Measurements from ENCODE around the gene DUOX1. TPM values are rescaled to one million over a fixed set of nuclear protein-coding genes. Genes with fewer than 3 reads are reported as not detected.

DUOX1 gene
- polyA plus RNA-seq, 1 of the 3 experiments (the other 2 are of a cell fraction): not detected

DNA sequence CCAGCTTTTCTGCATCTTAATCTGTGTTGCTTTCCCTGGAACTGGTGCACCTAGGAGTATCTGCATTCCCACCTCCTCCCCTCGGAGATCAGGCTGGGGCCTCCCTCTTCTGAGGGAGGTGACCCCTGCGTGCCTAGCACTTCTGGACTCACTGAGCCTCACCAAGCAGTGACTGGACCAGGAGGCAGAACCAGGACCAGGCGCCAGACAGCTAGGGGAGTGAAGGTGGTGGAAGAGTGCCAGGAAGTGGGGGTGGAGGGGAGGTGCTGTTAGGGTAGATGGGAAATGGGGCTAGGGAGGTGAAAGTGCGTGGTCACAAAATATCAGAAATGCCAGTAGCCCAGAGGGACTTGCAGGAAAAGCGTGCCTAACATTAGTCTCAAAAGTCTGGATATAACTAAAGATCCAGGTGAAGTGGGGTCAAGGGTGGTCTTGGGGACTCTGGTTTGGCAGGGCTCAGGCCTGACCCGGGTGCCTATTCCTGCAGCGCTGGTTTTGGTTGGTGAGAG is 14.4 kb upstream of the DUOX1 start (continued):
- TF ChIP-seq, protein P1, sequence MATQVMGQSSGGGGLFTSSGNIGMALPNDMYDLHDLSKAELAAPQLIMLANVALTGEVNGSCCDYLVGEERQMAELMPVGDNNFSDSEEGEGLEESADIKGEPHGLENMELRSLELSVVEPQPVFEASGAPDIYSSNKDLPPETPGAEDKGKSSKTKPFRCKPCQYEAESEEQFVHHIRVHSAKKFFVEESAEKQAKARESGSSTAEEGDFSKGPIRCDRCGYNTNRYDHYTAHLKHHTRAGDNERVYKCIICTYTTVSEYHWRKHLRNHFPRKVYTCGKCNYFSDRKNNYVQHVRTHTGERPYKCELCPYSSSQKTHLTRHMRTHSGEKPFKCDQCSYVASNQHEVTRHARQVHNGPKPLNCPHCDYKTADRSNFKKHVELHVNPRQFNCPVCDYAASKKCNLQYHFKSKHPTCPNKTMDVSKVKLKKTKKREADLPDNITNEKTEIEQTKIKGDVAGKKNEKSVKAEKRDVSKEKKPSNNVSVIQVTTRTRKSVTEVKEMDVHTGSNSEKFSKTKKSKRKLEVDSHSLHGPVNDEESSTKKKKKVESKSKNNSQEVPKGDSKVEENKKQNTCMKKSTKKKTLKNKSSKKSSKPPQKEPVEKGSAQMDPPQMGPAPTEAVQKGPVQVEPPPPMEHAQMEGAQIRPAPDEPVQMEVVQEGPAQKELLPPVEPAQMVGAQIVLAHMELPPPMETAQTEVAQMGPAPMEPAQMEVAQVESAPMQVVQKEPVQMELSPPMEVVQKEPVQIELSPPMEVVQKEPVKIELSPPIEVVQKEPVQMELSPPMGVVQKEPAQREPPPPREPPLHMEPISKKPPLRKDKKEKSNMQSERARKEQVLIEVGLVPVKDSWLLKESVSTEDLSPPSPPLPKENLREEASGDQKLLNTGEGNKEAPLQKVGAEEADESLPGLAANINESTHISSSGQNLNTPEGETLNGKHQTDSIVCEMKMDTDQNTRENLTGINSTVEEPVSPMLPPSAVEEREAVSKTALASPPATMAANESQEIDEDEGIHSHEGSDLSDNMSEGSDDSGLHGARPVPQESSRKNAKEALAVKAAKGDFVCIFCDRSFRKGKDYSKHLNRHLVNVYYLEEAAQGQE (IDR thresholded peaks at IDR 0.05; ENCODE audit: low read depth, low read length): no peak

DNA sequence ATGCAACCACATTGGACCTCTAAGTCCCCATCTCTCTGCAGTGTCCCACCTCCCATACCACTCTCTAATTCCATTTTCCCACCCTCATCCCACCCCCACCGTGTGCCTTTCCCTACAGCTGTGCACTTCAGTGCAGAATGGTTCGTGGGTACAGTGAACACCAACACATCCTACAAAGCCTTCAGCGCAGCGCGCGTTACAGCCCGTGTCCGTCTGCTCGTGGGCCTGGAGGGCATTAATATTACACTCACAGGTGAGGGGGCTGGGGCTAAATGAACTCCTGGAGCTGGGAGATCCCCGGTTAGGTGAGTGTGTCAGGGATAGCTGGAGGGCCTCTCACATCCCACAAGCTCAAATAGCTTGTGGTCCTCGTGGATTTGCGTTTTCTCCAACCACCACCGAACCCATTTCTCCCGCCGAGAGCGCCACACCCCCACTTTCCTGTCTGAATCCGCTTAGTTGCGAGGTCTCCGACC is 13.8 kb upstream of the DUOX1 start:
- no peak overlapping the region for H3K4me3 ChIP-seq (ENCODE audit: low read depth in 2 of 2, low read length in 1 of 2)
- WGBS (ENCODE audit: low lambda C conversion rate): 72% methylated on average over 19 of the region's 19 CpGs
- H4K20me1 ChIP-seq (ENCODE audit: insufficient read depth): no peaks in the 10 kb centered on the region
- H3K9me2 ChIP-seq: no peaks in the 10 kb centered on the region
- H3K4me2 ChIP-seq: no peak overlapping the region
- H3K4me1 ChIP-seq (ENCODE audit: control insufficient read depth in 1 of 2, insufficient read depth in 2 of 2, low read depth in 1 of 2, low read length in 1 of 2): peaks cover 0 to 28% of the 10 kb centered on the region in 2 experiments; a peak in 1 of 4 replicates
- H3K9me3 ChIP-seq: no peaks in the 10 kb centered on the region
- H3K9ac ChIP-seq: no peak overlapping the region
- no peaks in the 10 kb centered on the region for H3F3A ChIP-seq (replicated peaks; ENCODE audit: insufficient read depth)
- no peak for DNase-seq
- no peak overlapping the region for H2AFZ ChIP-seq (ENCODE audit: low read depth)
- no peaks in the 10 kb centered on the region for H3K36me3 ChIP-seq (replicated peaks in 1 of 2; ENCODE audit: control insufficient read depth in 1 of 2, insufficient read depth in 2 of 2, low read length in 1 of 2)
- peaks cover 41% of the 10 kb centered on the region for H3K27me3 ChIP-seq (ENCODE audit: insufficient read depth)
- H3K79me2 ChIP-seq (ENCODE audit: insufficient read depth): no peaks in the 10 kb centered on the region
- TF ChIP-seq SMC3 (IDR thresholded peaks at IDR 0.05; ENCODE audit: low read depth, low read length): no peak
- ChIA-PET POLR2A (no interaction called here), CTCF (interaction anchor here (0.7 to 1.5 kb wide), 3 partner anchors 13 to 147 kb away, joined by 3 to 4 read pairs (median 3); no protein-coding TSS in a partner anchor)
- no peak overlapping the region for H3K27ac ChIP-seq (ENCODE audit: low read depth in 2 of 2, low read length in 1 of 2)

DNA sequence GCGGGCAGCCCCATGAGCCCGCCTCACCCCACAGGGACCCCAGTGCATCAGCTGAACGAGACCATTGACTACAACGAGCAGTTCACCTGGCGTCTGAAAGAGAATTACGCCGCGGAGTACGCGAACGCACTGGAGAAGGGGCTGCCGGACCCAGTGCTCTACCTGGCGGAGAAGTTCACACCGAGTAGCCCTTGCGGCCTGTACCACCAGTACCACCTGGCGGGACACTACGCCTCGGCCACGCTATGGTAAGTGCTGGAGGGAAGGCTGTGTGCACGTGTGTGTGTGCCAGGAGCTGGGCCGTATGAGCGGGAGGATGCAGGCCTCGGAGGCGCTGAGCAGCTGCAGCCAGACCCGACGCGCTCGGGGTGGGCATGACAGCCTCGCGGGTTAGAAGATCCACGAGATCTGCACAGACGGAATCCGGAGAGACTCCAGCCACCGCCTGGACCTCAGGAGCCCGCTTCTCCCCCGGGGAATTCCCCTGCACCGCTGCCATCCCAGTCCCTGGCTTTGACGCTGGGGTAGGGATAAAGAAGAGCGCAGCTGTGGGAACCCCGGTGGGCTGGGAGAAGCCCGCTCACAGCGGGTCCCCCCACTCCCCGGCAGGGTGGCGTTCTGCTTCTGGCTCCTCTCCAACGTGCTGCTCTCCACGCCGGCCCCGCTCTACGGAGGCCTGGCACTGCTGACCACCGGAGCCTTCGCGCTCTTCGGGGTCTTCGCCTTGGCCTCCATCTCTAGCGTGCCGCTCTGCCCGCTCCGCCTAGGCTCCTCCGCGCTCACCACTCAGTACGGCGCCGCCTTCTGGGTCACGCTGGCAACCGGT is 13.1 kb upstream of the DUOX1 start:
- H3K4me1 ChIP-seq (ENCODE audit: control insufficient read depth in 1 of 2, insufficient read depth in 2 of 2, low read depth in 1 of 2, low read length in 1 of 2): peaks cover 4 to 28% of the 10 kb centered on the region in 2 experiments; a peak in 3 of 4 replicates
- H3K9me3 ChIP-seq: no peaks in the 10 kb centered on the region
- no peak for TF ChIP-seq FOXJ3 (CRISPR knock-in tag; IDR thresholded peaks at IDR 0.05)
- no peak for TF ChIP-seq RCOR1 (IDR thresholded peaks at IDR 0.05; ENCODE audit: low read length)
- no peak for TF ChIP-seq JUND (IDR thresholded peaks at IDR 0.05)
- H3K27me3 ChIP-seq (ENCODE audit: insufficient read depth): peaks cover 39% of the 10 kb centered on the region
- ChIA-PET POLR2A (no interaction called here), CTCF (no interaction called here)
- H3K4me3 ChIP-seq (ENCODE audit: low read depth in 2 of 2, low read length in 1 of 2): no peak overlapping the region
- no peak overlapping the region for H3K9ac ChIP-seq
- H3K9me2 ChIP-seq: no peaks in the 10 kb centered on the region
- whole genome bisulfite sequencing (ENCODE audit: low lambda C conversion rate): 91% methylated on average over 39 of the region's 65 CpGs
- no peaks in the 10 kb centered on the region for H4K20me1 ChIP-seq (ENCODE audit: insufficient read depth)
- no peaks in the 10 kb centered on the region for H3K36me3 ChIP-seq (replicated peaks in 1 of 2; ENCODE audit: control insufficient read depth in 1 of 2, insufficient read depth in 2 of 2, low read length in 1 of 2)
- no peak overlapping the region for H2AFZ ChIP-seq (ENCODE audit: low read depth)
- H3K27ac ChIP-seq (ENCODE audit: low read depth in 2 of 2, low read length in 1 of 2): no peak overlapping the region
- no peak overlapping the region for H3K4me2 ChIP-seq
- DNase-seq: no peak
- no peaks in the 10 kb centered on the region for H3K79me2 ChIP-seq (ENCODE audit: insufficient read depth)
- H3F3A ChIP-seq (replicated peaks; ENCODE audit: insufficient read depth): no peaks in the 10 kb centered on the region
